ENCODE measurements around the gene DPYSL5. TPM values are rescaled to one million over a fixed set of nuclear protein-coding genes. Genes with fewer than 3 reads are reported as not detected.
A peak's percentile ranks its signal among the peaks of the same experiment; 100 is the strongest.

DPYSL5 gene
- total and polyA plus RNA-seq, 2 of the 13 experiments (the other 11 are each of a cell fraction or from before 2014, with no cell fraction given), result 0.15 TPM; not detected in 1

- TF ChIP-seq E2F1 (CRISPR knock-in tag; IDR thresholded peaks at IDR 0.05) (no peak), ZNF572 (CRISPR knock-in tag; IDR thresholded peaks at IDR 0.05) (no peak), NR0B2 (CRISPR knock-in tag; IDR thresholded peaks at IDR 0.05) (0 out of 2 replicates have a peak, but pooled peaks have one; percentile 67), SOX13 (IDR thresholded peaks at IDR 0.05) (no peak; the same call in 1 of the 2 replicates), SOX13 (CRISPR knock-in tag; conservative IDR thresholded peaks at IDR 0.05 in 1 of 2, IDR thresholded peaks at IDR 0.05 in 1 of 2) (peak in 1 of 2 experiments; percentile 76; a peak in 2 of 4 replicates), REST (IDR thresholded peaks at IDR 0.05; ENCODE audit: borderline replicate concordance in 1 of 2, low read depth in 1 of 2, low read length in 2 of 2) (peak in 1 of 2 experiments; percentile 63; a peak in 1 of 4 replicates), NFATC3 (CRISPR knock-in tag; IDR thresholded peaks at IDR 0.05) (no peak)
Observed at GRCh38 chr2:26925100-26925791, 77.3 kb downstream of the DPYSL5 start (continued).

Measured in HepG2 (cell line).